H1 (cell line): ENCODE results near the gene ANKRD40. TPM values are rescaled to one million over a fixed set of nuclear protein-coding genes. Genes with fewer than 3 reads are reported as not detected.
A peak's percentile ranks its signal among the peaks of the same experiment; 100 is the strongest.

ENCODE experiments used
- CTCF ChIA-PET: fragments of 300-600 bp; sonication (Branson Sonifier 250); formaldehyde crosslinking; loops from one replicate; lab custom pipeline; 2021; ENCODE audit not compliant: partially characterized antibody; lab: Charles Lee
- POLR2A ChIA-PET: fragments of 300-600 bp; sonication (Branson Sonifier 250); formaldehyde crosslinking; loops from one replicate; lab custom pipeline; 2021; ENCODE audit warnings: inconsistent platforms; ENCODE audit not compliant: partially characterized antibody; lab: Charles Lee
- DNase-seq, 2 experiments: peaks; one replicate each; pipeline versions ENCODE4 v3.0.0 to v3.0.0-alpha.2; 2010 to 2022; ENCODE audit warnings: low spot score in 2 of 2, low read depth in 1 of 2, mixed read lengths in 1 of 2
- FAIRE-seq: peaks from 2 replicates; lab custom pipeline; 2011; peaks lifted over from hg19 to GRCh38; lab: Jason Lieb, UNC
- H2AFZ ChIP-seq: 2 replicates; pipeline ENCODE4 v1.8.1; 2012; ENCODE audit warnings: low read length, inconsistent platforms
- H2AK5ac ChIP-seq: 2 replicates; pipeline ENCODE4 v1.6.1; 2013; ENCODE audit warnings: low read depth, low read length
- H2BK120ac ChIP-seq: replicated peaks from 2 replicates; pipeline ENCODE3; 2013; ENCODE audit warnings: low read depth, low read length, inconsistent platforms
- H2BK12ac ChIP-seq: 2 replicates; pipeline ENCODE4 v1.6.1; 2013; ENCODE audit warnings: low read depth, low read length
- H2BK15ac ChIP-seq: 2 replicates; pipeline ENCODE4 v1.6.1; 2013; ENCODE audit warnings: low read length
- H2BK20ac ChIP-seq: 2 replicates; pipeline ENCODE4 v1.6.1; 2013; ENCODE audit warnings: low read length
- H2BK5ac ChIP-seq: 2 replicates; pipeline ENCODE4 v1.6.1; 2013; ENCODE audit warnings: low read depth, low read length
- H3K14ac ChIP-seq: 2 replicates; pipeline ENCODE4 v1.6.1; 2013; ENCODE audit warnings: inconsistent platforms; ENCODE audit not compliant: insufficient read length
- H3K18ac ChIP-seq: 2 replicates; pipeline ENCODE4 v1.6.1; 2013; ENCODE audit warnings: low read length; ENCODE audit errors: extremely low read depth
- H3K23ac ChIP-seq: 2 replicates; pipeline ENCODE4 v1.6.1; 2013; ENCODE audit warnings: inconsistent platforms; ENCODE audit not compliant: insufficient read length
- H3K23me2 ChIP-seq: 2 replicates; pipeline ENCODE4 v1.6.1; 2013; ENCODE audit warnings: low read depth, low read length
- H3K27ac ChIP-seq: 2 replicates; pipeline ENCODE4 v1.6.1; 2011; ENCODE audit warnings: low read depth, low read length, inconsistent platforms
- H3K27me3 ChIP-seq, 4 experiments: replicated peaks in 1 of 4; 1 replicate in 1 of 4; 2 replicates in 3 of 4; pipeline versions ENCODE4 v1.6.1 to v1.8.1; 2011 to 2013; ENCODE audit warnings: low read length in 3 of 4, mild to moderate bottlenecking in 3 of 4, inconsistent platforms in 2 of 4, mixed read lengths in 2 of 4, moderate library complexity in 1 of 4; ENCODE audit not compliant: control insufficient read depth in 3 of 4, insufficient read depth in 3 of 4; ENCODE audit errors: extremely low read depth in 1 of 4
- H3K36me3 ChIP-seq, 4 experiments: 2 replicates each; pipeline versions ENCODE4 v1.6.1 to v1.8.1; 2011 to 2013; ENCODE audit warnings: mild to moderate bottlenecking in 4 of 4, low read length in 3 of 4, moderate library complexity in 2 of 4, control low read depth in 1 of 4, inconsistent platforms in 1 of 4; ENCODE audit not compliant: insufficient read depth in 4 of 4, control insufficient read depth in 2 of 4
- H3K4ac ChIP-seq: replicated peaks from 2 replicates; pipeline ENCODE3; 2013; ENCODE audit warnings: low read length, low read depth, mixed read lengths, inconsistent platforms; ENCODE audit not compliant: insufficient read length
- H3K4me1 ChIP-seq, 4 experiments: replicated peaks in 1 of 4; 1 replicate in 1 of 4; 2 replicates in 3 of 4; pipeline versions ENCODE4 v1.6.1 to v1.8.1; 2011 to 2013; ENCODE audit warnings: low read length in 3 of 4, inconsistent platforms in 2 of 4, mixed read lengths in 1 of 4; ENCODE audit not compliant: insufficient read depth in 4 of 4, control insufficient read depth in 3 of 4
- H3K4me2 ChIP-seq, 2 experiments: 2 replicates each; pipeline versions ENCODE4 v1.6.1 to v1.8.1; 2011 to 2013; ENCODE audit warnings: low read depth in 2 of 2, low read length in 2 of 2, control low read depth in 1 of 2, inconsistent platforms in 1 of 2, mild to moderate bottlenecking in 1 of 2; ENCODE audit not compliant: insufficient read depth in 1 of 2
- H3K4me3 ChIP-seq, 4 experiments: fragments of 200-600, 300-600 bp in 1 of 4; sonication (generic), shearing (Covaris generic), sonication (Bioruptor Twin) in 1 of 4; 2 replicates each; pipeline versions ENCODE4 v1.5.1 to v1.8.1; 2011 to 2016; ENCODE audit warnings: low read length in 4 of 4, low read depth in 3 of 4, control low read depth in 2 of 4, inconsistent platforms in 2 of 4, mild to moderate bottlenecking in 2 of 4, mixed read lengths in 1 of 4, moderate library complexity in 1 of 4; ENCODE audit not compliant: insufficient read depth in 2 of 4; ENCODE audit errors: extremely low read depth in 1 of 4
- H3K56ac ChIP-seq: replicated peaks from 2 replicates; pipeline ENCODE3; 2013; ENCODE audit warnings: low read depth, mild to moderate bottlenecking, mixed read lengths, low read length, inconsistent platforms; ENCODE audit not compliant: insufficient read length
- H3K79me1 ChIP-seq: 2 replicates; pipeline ENCODE4 v1.6.1; 2013; ENCODE audit warnings: low read depth, low read length, control low read depth
- H3K79me2 ChIP-seq, 2 experiments: 2 replicates each; pipeline versions ENCODE4 v1.6.1 to v1.8.1; 2012 to 2013; ENCODE audit warnings: low read length in 2 of 2, mild to moderate bottlenecking in 2 of 2, inconsistent platforms in 1 of 2; ENCODE audit not compliant: insufficient read depth in 2 of 2, control insufficient read depth in 1 of 2
- H3K9ac ChIP-seq, 4 experiments: replicated peaks in 1 of 4; 1 replicate in 1 of 4; 2 replicates in 3 of 4; pipeline versions ENCODE4 v1.6.1 to v1.8.1; 2011 to 2013; ENCODE audit warnings: low read depth in 3 of 4, low read length in 3 of 4, control low read depth in 2 of 4, mild to moderate bottlenecking in 2 of 4, moderate library complexity in 2 of 4, inconsistent platforms in 1 of 4; ENCODE audit errors: extremely low read depth in 1 of 4
- H3K9me3 ChIP-seq, 2 experiments: 2 replicates each; pipeline versions ENCODE4 v1.6.1 to v1.8.1; 2012 to 2013; ENCODE audit warnings: mild to moderate bottlenecking in 2 of 2, moderate library complexity in 2 of 2, control low read depth in 1 of 2, inconsistent platforms in 1 of 2, low read depth in 1 of 2, low read length in 1 of 2, mixed read lengths in 1 of 2; ENCODE audit not compliant: insufficient read depth in 2 of 2
- H4K20me1 ChIP-seq, 2 experiments: replicated peaks in 1 of 2; 2 replicates each; pipeline versions ENCODE3 to v1.8.1; 2011 to 2013; ENCODE audit warnings: inconsistent platforms in 2 of 2, low read length in 2 of 2, mild to moderate bottlenecking in 1 of 2; ENCODE audit not compliant: insufficient read depth in 2 of 2, control insufficient read depth in 1 of 2
- H4K5ac ChIP-seq: 2 replicates; pipeline ENCODE4 v1.6.1; 2013; ENCODE audit warnings: low read length, low read depth, mixed read lengths, inconsistent platforms; ENCODE audit not compliant: insufficient read length
- H4K8ac ChIP-seq: 2 replicates; pipeline ENCODE4 v1.8.0; 2013; ENCODE audit warnings: mild to moderate bottlenecking, moderate library complexity, low read length, inconsistent platforms; ENCODE audit not compliant: insufficient read depth; ENCODE audit errors: extremely low read depth
- H4K91ac ChIP-seq: replicated peaks from 2 replicates; pipeline ENCODE3; 2013; ENCODE audit warnings: low read length, mixed read lengths, inconsistent platforms; ENCODE audit not compliant: insufficient read length
- KDM1A ChIP-seq: fragments of 200-600, 300-600 bp; sonication (generic); IDR thresholded peaks from 2 replicates; pipeline ENCODE4 v1.7.1; 2016; ENCODE audit warnings: mild to moderate bottlenecking, low read length, borderline replicate concordance
- KDM4A ChIP-seq: IDR thresholded peaks from one replicate; pipeline ENCODE4 v1.7.1; 2012; ENCODE audit warnings: low read depth, mild to moderate bottlenecking, moderate library complexity, low read length, inconsistent platforms; ENCODE audit not compliant: severe bottlenecking
- TAF7 ChIP-seq: optimal IDR thresholded peaks from 2 replicates; pipeline ENCODE3; 2011; ENCODE audit warnings: low read depth, mild to moderate bottlenecking, inconsistent platforms, low read length, moderate library complexity, borderline replicate concordance
- WGBS, 2 experiments: shearing (Covaris generic) in 1 of 2; methylation state at CpG; one replicate each; pipeline versions ENCODE4 v1.1.6 to v1.1.7; 2013 to 2015; ENCODE audit warnings: low lambda C conversion rate in 2 of 2, mixed read lengths in 2 of 2, inconsistent platforms in 1 of 2, low coverage in 1 of 2, missing lambda C conversion rate in 1 of 2; ENCODE audit not compliant: insufficient replicate concordance in 2 of 2, insufficient coverage in 1 of 2, insufficient read length in 1 of 2; ENCODE audit errors: extremely low coverage in 1 of 2, missing lambda C conversion rate in 1 of 2; 5-methylcytosine and 5-hydroxymethylcytosine counted together
- polyA plus RNA-seq, 7 experiments: library from polyadenylated mRNA; depleted of rRNA in 3 of 7; stranded (reverse) in 5 of 7; unstranded in 2 of 7; fragments of >200 nt in 5 of 7; fragments of 200-250 nt in 2 of 7; gene quantifications; 1 replicate in 5 of 7; 2 replicates in 1 of 7; 4 replicates in 1 of 7; pipeline versions ENCODE4 v1.2.1 to v1.2.3, GENCODE V29; 2011 to 2013; ENCODE audit warnings: missing spikeins in 2 of 7, mixed read lengths in 2 of 7
- total RNA-seq: library from RNA; stranded (reverse); fragmentation: NEBNext Ultra II Directional; extraction: Animal tissue kit (Norgen Biotek cat#: 25700); gene quantifications from 2 replicates; pipeline ENCODE4 v1.2.1, GENCODE V29; 2021
- TF ChIP-seq, protein P1 (sequence below), 3 experiments: IDR thresholded peaks; 1 replicate in 2 of 3; 2 replicates in 1 of 3; pipeline versions ENCODE4 v1.5.1 to v1.6.1; 2011; ENCODE audit warnings: low read length in 3 of 3, mild to moderate bottlenecking in 3 of 3, inconsistent platforms in 2 of 3, low read depth in 1 of 3, moderate library complexity in 1 of 3; ENCODE audit not compliant: insufficient read depth in 1 of 3; ENCODE audit errors: control extremely low read depth in 1 of 3
- TF ChIP-seq, protein P2 (sequence below): IDR thresholded peaks from 2 replicates; pipeline ENCODE4 v1.6.1; 2012; ENCODE audit warnings: inconsistent platforms

The ANKRD40 gene
- total and polyA plus RNA-seq, 2 of the 8 experiments (the other 6 are each of a cell fraction or from before 2014, with no cell fraction given) = 26.1 to 50.1 TPM

DNA sequence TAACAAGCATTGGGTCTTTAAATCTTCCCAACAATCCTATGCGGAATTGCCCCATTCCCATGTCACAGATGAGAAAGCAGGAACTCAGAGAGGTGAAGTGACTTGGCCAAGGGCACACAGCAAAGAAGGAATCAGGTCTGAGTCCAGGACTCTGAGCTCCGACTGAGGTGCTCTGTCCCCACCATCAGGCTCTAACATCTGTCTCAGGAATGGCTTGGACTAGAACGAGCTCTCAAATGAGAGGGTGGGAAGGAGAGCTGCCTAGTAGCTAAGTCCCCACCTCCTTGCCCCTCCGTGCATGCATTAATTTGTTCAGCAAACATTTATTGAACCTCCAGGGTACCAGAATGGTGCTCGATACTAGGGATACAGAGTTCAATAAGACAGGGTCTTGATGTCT, 46.4 kb downstream of the ANKRD40 start:
- Histone ChIP-seq H2BK5ac (peak overlapping the region; percentile 32; the same call in 1 of the 2 replicates), H2BK15ac (no peak overlapping the region), H3K9me3 (no peaks in the 10 kb centered on the region), H3K23me2 (no peaks in the 10 kb centered on the region), H3K14ac (no peak overlapping the region), H3K18ac (no peak overlapping the region), H3K4me3 (no peak overlapping the region), H3K4me2 (no peak overlapping the region; a peak in 1 of 4 replicates), H3K4me1 (peaks cover 3 to 8% (median 5%) of the 10 kb centered on the region in 4 experiments; a peak in 6 of 7 replicates), H2BK20ac (peak overlapping the region; percentile 43; the same call in 1 of the 2 replicates), H2AK5ac (no peak overlapping the region), H2AFZ (0 out of 2 replicates have a peak overlapping the region, but pooled peaks have one; percentile 88), H3K9ac (no peak overlapping the region), H3K23ac (no peak overlapping the region), H3K36me3 (no peaks in the 10 kb centered on the region), H4K20me1 (no peaks in the 10 kb centered on the region), H2BK120ac (no peak overlapping the region), H4K5ac (no peak overlapping the region), H3K27me3 (no peaks in the 10 kb centered on the region), H4K91ac (peak overlapping the region; percentile 20), H3K27ac (no peak overlapping the region), H4K8ac (no peak overlapping the region), H3K56ac (no peak overlapping the region), H3K79me2 (no peaks in the 10 kb centered on the region), H2BK12ac (peak overlapping the region; percentile 30), H3K4ac (no peak overlapping the region), H3K79me1 (no peaks in the 10 kb centered on the region)
- FAIRE-seq (no peak), DNase-seq (no peak)
- TF ChIP-seq, protein P1, sequence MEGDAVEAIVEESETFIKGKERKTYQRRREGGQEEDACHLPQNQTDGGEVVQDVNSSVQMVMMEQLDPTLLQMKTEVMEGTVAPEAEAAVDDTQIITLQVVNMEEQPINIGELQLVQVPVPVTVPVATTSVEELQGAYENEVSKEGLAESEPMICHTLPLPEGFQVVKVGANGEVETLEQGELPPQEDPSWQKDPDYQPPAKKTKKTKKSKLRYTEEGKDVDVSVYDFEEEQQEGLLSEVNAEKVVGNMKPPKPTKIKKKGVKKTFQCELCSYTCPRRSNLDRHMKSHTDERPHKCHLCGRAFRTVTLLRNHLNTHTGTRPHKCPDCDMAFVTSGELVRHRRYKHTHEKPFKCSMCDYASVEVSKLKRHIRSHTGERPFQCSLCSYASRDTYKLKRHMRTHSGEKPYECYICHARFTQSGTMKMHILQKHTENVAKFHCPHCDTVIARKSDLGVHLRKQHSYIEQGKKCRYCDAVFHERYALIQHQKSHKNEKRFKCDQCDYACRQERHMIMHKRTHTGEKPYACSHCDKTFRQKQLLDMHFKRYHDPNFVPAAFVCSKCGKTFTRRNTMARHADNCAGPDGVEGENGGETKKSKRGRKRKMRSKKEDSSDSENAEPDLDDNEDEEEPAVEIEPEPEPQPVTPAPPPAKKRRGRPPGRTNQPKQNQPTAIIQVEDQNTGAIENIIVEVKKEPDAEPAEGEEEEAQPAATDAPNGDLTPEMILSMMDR (IDR thresholded peaks at IDR 0.05; ENCODE audit: control extremely low read depth in 1 of 3, insufficient read depth in 1 of 3, low read depth in 1 of 3, low read length in 3 of 3) = no peak
- TF ChIP-seq, protein P2, sequence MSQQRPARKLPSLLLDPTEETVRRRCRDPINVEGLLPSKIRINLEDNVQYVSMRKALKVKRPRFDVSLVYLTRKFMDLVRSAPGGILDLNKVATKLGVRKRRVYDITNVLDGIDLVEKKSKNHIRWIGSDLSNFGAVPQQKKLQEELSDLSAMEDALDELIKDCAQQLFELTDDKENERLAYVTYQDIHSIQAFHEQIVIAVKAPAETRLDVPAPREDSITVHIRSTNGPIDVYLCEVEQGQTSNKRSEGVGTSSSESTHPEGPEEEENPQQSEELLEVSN = no peak
- TF ChIP-seq KDM4A = no peak
- TF ChIP-seq TAF7 = no peak
- 0 out of 2 replicates have a peak, but pooled peaks have one; percentile 11 for TF ChIP-seq KDM1A
- WGBS, 2 experiments = 92% methylated on average over 5 of the region's 5 CpGs; no CpG with 5 or more reads in 1 of the 2 experiments
- ChIA-PET CTCF (interaction anchor here (0.6 to 10.0 kb wide), 18 partner anchors 8 to 264 kb away, joined by 3 to 96 read pairs (median 5); partner anchors contain the start of gene LRRC59), POLR2A (interaction anchor here (1.0 to 1.8 kb wide), 6 partner anchors 8 to 182 kb away, joined by 3 to 6 read pairs (median 3); partner anchors contain the start of gene LUC7L3)
